ENCODE measurements around the gene INTS1.

Gene INTS1

GRCh38 chr7:1459920-1460820, 44.0 kb downstream of the INTS1 start:
- Histone ChIP-seq H4K5ac (ENCODE audit: low read length) (no peak overlapping the region), H3K4me2 (ENCODE audit: low read length) (peak overlapping the region; percentile 11), H3K36me3 (ENCODE audit: control insufficient read depth, insufficient read depth, low read length) (no peaks in the 10 kb centered on the region), H3K23ac (ENCODE audit: low read length) (no peak overlapping the region), H2BK120ac (ENCODE audit: low read depth, low read length) (no peak overlapping the region), H3K27me3 (ENCODE audit: insufficient read depth, low read length, poor library complexity) (no peaks in the 10 kb centered on the region), H2BK5ac (ENCODE audit: low read length) (no peak overlapping the region), H3K27ac (ENCODE audit: low read depth, low read length) (no peak overlapping the region), H3K4me3 (ENCODE audit: low read length) (no peak overlapping the region), H3K79me2 (ENCODE audit: control insufficient read depth, insufficient read depth, low read length) (no peaks in the 10 kb centered on the region), H2AK5ac (ENCODE audit: low read length) (no peak overlapping the region), H4K8ac (ENCODE audit: low read depth, low read length) (no peak overlapping the region), H3K4ac (ENCODE audit: low read depth, low read length) (no peak overlapping the region), H3K79me1 (ENCODE audit: low read length) (no peaks in the 10 kb centered on the region), H3K18ac (ENCODE audit: low read length) (no peak overlapping the region), H3K9ac (ENCODE audit: low read length) (peak overlapping the region; percentile 40), H3K56ac (ENCODE audit: low read length) (peak overlapping the region; percentile 30), H3K4me1 (ENCODE audit: control insufficient read depth, low read depth, low read length) (no peaks in the 10 kb centered on the region), H2BK15ac (replicated peaks; ENCODE audit: low read depth) (no peak overlapping the region)
- WGBS (ENCODE audit: extremely low coverage, insufficient coverage, low lambda C conversion rate): no CpG with 5 or more reads among the region's 30 CpGs
- no peak for DNase-seq

- no CpG with 5 or more reads among the region's 35 CpGs for WGBS (ENCODE audit: extremely low coverage, insufficient coverage, low lambda C conversion rate)
- peak; percentile 99 for DNase-seq
- H4K8ac ChIP-seq (ENCODE audit: low read depth, low read length): no peak overlapping the region
- no peak overlapping the region for H3K4me2 ChIP-seq (ENCODE audit: low read length)
- H3K4me3 ChIP-seq (ENCODE audit: low read length): no peak overlapping the region
- H4K5ac ChIP-seq (ENCODE audit: low read length): no peak overlapping the region
- H2BK15ac ChIP-seq (replicated peaks; ENCODE audit: low read depth): no peak overlapping the region
- H3K23ac ChIP-seq (ENCODE audit: low read length): no peak overlapping the region
- no peaks in the 10 kb centered on the region for H3K27me3 ChIP-seq (ENCODE audit: insufficient read depth, low read length, poor library complexity)
- H2BK120ac ChIP-seq (ENCODE audit: low read depth, low read length): no peak overlapping the region
- H2AK5ac ChIP-seq (ENCODE audit: low read length): no peak overlapping the region
- H3K4ac ChIP-seq (ENCODE audit: low read depth, low read length): no peak overlapping the region
- no peak overlapping the region for H3K56ac ChIP-seq (ENCODE audit: low read length)
- H2BK5ac ChIP-seq (ENCODE audit: low read length): no peak overlapping the region
- no peak overlapping the region for H3K27ac ChIP-seq (ENCODE audit: low read depth, low read length)
- no peaks in the 10 kb centered on the region for H3K79me1 ChIP-seq (ENCODE audit: low read length)
- no peaks in the 10 kb centered on the region for H3K4me1 ChIP-seq (ENCODE audit: control insufficient read depth, low read depth, low read length)
- H3K79me2 ChIP-seq (ENCODE audit: control insufficient read depth, insufficient read depth, low read length): no peaks in the 10 kb centered on the region
- no peak overlapping the region for H3K18ac ChIP-seq (ENCODE audit: low read length)
- H3K36me3 ChIP-seq (ENCODE audit: control insufficient read depth, insufficient read depth, low read length): no peaks in the 10 kb centered on the region
- no peak overlapping the region for H3K9ac ChIP-seq (ENCODE audit: low read length)
These were observed 44.7 kb downstream of the INTS1 start for GRCh38 chr7:1459512-1459892.

- H2BK120ac ChIP-seq (ENCODE audit: low read depth, low read length): no peak within 1 kb of the TSS
These were observed 45.3 kb downstream of the INTS1 start, which contains the start of gene MICALL2 for GRCh38 chr7:1458683-1459511. Gene MICALL2 (minus strand): TSS chr7:1459470. CDS start chr7:1459326, 144 bp downstream.

GRCh38 chr7:1457949-1458682, 46.1 kb downstream of the INTS1 start:
- Histone ChIP-seq H3K4ac (ENCODE audit: low read depth, low read length) (no peak overlapping the region), H4K8ac (ENCODE audit: low read depth, low read length) (no peak overlapping the region), H3K23ac (ENCODE audit: low read length) (no peak overlapping the region), H3K79me1 (ENCODE audit: low read length) (no peaks in the 10 kb centered on the region), H3K27ac (ENCODE audit: low read depth, low read length) (no peak overlapping the region), H4K5ac (ENCODE audit: low read length) (no peak overlapping the region), H3K56ac (ENCODE audit: low read length) (peak overlapping the region; percentile 93), H3K9ac (ENCODE audit: low read length) (no peak overlapping the region), H2AK5ac (ENCODE audit: low read length) (no peak overlapping the region), H2BK15ac (replicated peaks; ENCODE audit: low read depth) (no peak overlapping the region), H3K4me1 (ENCODE audit: control insufficient read depth, low read depth, low read length) (no peaks in the 10 kb centered on the region), H2BK5ac (ENCODE audit: low read length) (no peak overlapping the region), H3K79me2 (ENCODE audit: control insufficient read depth, insufficient read depth, low read length) (no peaks in the 10 kb centered on the region), H3K36me3 (ENCODE audit: control insufficient read depth, insufficient read depth, low read length) (no peaks in the 10 kb centered on the region), H3K27me3 (ENCODE audit: insufficient read depth, low read length, poor library complexity) (no peaks in the 10 kb centered on the region), H2BK120ac (ENCODE audit: low read depth, low read length) (no peak overlapping the region), H3K18ac (ENCODE audit: low read length) (no peak overlapping the region), H3K4me2 (ENCODE audit: low read length) (peak overlapping the region; percentile 93), H3K4me3 (ENCODE audit: low read length) (no peak overlapping the region)
- no CpG with 5 or more reads among the region's 23 CpGs for WGBS (ENCODE audit: extremely low coverage, insufficient coverage, low lambda C conversion rate)
- no peak for DNase-seq

More at GRCh38 chr7:1458683-1459511, 45.3 kb downstream of the INTS1 start, which contains the start of gene MICALL2:
- H3K79me1 ChIP-seq (ENCODE audit: low read length): no peaks in the 10 kb centered on the region
- peak within 1 kb of the TSS; percentile 72 for H3K4me3 ChIP-seq (ENCODE audit: low read length)
- no peak within 1 kb of the TSS for H4K8ac ChIP-seq (ENCODE audit: low read depth, low read length)
- H3K79me2 ChIP-seq (ENCODE audit: control insufficient read depth, insufficient read depth, low read length): no peaks in the 10 kb centered on the region
- no peak within 1 kb of the TSS for H2BK15ac ChIP-seq (replicated peaks; ENCODE audit: low read depth)
- peak within 1 kb of the TSS; percentile 93 for H3K4me2 ChIP-seq (ENCODE audit: low read length)
- H3K4me1 ChIP-seq (ENCODE audit: control insufficient read depth, low read depth, low read length): no peaks in the 10 kb centered on the region
- DNase-seq: peak; percentile 51
- no peaks in the 10 kb centered on the region for H3K36me3 ChIP-seq (ENCODE audit: control insufficient read depth, insufficient read depth, low read length)
- no peak within 1 kb of the TSS for H3K18ac ChIP-seq (ENCODE audit: low read length)
- H3K27ac ChIP-seq (ENCODE audit: low read depth, low read length): no peak within 1 kb of the TSS
- no peak within 1 kb of the TSS for H4K5ac ChIP-seq (ENCODE audit: low read length)
- H3K9ac ChIP-seq (ENCODE audit: low read length): peak within 1 kb of the TSS; percentile 79
- H2AK5ac ChIP-seq (ENCODE audit: low read length): no peak within 1 kb of the TSS
- no CpG with 5 or more reads among the region's 69 CpGs for WGBS (ENCODE audit: extremely low coverage, insufficient coverage, low lambda C conversion rate)
- peak within 1 kb of the TSS; percentile 45 for H3K23ac ChIP-seq (ENCODE audit: low read length)
- no peaks in the 10 kb centered on the region for H3K27me3 ChIP-seq (ENCODE audit: insufficient read depth, low read length, poor library complexity)
- no peak within 1 kb of the TSS for H2BK5ac ChIP-seq (ENCODE audit: low read length)
- H3K4ac ChIP-seq (ENCODE audit: low read depth, low read length): no peak within 1 kb of the TSS
- peak within 1 kb of the TSS; percentile 93 for H3K56ac ChIP-seq (ENCODE audit: low read length)

- H3K79me2 ChIP-seq (ENCODE audit: control insufficient read depth, insufficient read depth, low read length): no peaks in the 10 kb centered on the region
- no peaks in the 10 kb centered on the region for H3K79me1 ChIP-seq (ENCODE audit: low read length)
- no peak overlapping the region for H2AK5ac ChIP-seq (ENCODE audit: low read length)
- H3K4me2 ChIP-seq (ENCODE audit: low read length): no peak overlapping the region
- no peak overlapping the region for H4K8ac ChIP-seq (ENCODE audit: low read depth, low read length)
- no peak overlapping the region for H3K4me3 ChIP-seq (ENCODE audit: low read length)
- no peak overlapping the region for H2BK15ac ChIP-seq (replicated peaks; ENCODE audit: low read depth)
- H3K27ac ChIP-seq (ENCODE audit: low read depth, low read length): no peak overlapping the region
- no peak overlapping the region for H3K18ac ChIP-seq (ENCODE audit: low read length)
- DNase-seq: no peak
- H4K5ac ChIP-seq (ENCODE audit: low read length): no peak overlapping the region
- no peaks in the 10 kb centered on the region for H3K27me3 ChIP-seq (ENCODE audit: insufficient read depth, low read length, poor library complexity)
- H2BK5ac ChIP-seq (ENCODE audit: low read length): no peak overlapping the region
- no peaks in the 10 kb centered on the region for H3K4me1 ChIP-seq (ENCODE audit: control insufficient read depth, low read depth, low read length)
- no peak overlapping the region for H3K56ac ChIP-seq (ENCODE audit: low read length)
- no peak overlapping the region for H3K9ac ChIP-seq (ENCODE audit: low read length)
- H3K4ac ChIP-seq (ENCODE audit: low read depth, low read length): no peak overlapping the region
- H3K36me3 ChIP-seq (ENCODE audit: control insufficient read depth, insufficient read depth, low read length): no peaks in the 10 kb centered on the region
- H2BK120ac ChIP-seq (ENCODE audit: low read depth, low read length): no peak overlapping the region
- WGBS (ENCODE audit: extremely low coverage, insufficient coverage, low lambda C conversion rate): no CpG with 5 or more reads among the region's 18 CpGs
- no peak overlapping the region for H3K23ac ChIP-seq (ENCODE audit: low read length)
These were observed 46.9 kb downstream of the INTS1 start for GRCh38 chr7:1457059-1457948.
